GM19324 (cell line): ENCODE data around the gene NHEJ1.

ENCODE experiments used
- ATAC-seq: cut with Tn5 transposase; IDR thresholded peaks from one replicate; pipeline ENCODE4 v1.9.1; 2021; ENCODE audit warnings: mild to moderate bottlenecking, moderate library complexity; ENCODE audit not compliant: unreplicated experiment, low FRiP score

NHEJ1 gene

DNA sequence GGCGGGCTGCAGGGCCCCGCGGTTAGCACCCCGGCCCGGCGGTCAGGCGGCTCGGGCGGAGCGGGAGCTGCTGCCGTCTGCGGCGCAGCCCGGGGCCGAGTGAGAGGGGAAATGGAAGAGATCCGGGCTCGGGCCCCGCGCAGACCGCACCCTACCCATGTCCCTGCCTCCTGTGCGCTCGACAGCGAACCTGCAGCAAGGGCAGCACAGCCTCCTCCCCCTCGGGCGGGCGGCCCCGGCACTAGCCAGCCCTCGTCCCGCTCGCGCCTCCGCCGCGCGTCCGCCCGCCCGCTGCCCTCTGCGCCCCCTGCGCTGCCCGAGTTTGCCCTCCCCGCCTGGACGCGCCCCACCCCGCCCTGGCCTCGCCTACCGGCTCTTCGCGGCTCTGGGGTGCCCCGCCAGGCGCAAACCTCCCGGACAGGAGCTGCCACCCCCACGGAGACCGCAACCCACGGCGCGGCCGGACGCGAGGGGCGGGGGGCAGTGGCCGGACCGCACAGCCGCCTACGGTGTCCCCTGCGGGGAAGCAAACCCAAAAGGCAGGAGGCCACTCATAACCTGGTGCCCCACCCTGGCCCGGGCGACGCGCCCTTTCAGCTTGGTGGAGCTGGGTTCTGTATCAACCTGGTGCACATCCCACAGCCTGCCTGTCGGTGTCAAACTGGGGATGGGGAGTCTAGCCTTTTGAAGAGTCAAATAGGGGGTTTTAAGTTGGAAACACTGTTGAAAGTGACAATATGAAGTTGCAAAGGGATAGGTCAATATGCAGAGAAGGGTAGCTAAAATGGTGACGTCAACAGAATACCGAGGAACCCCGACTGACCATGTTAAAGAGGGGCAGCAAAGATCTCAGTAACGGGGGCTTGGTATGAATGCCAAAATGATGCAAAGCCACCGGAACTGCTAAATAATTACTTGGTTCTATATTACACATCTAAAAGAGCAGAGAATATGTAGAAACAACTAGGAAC, 99.5 kb downstream of the NHEJ1 start, which contains the start of gene IHH:
Gene IHH, minus strand, starts transcription at position 101 of the 971 bp plus-strand sequence. CDS start 454 bp downstream, outside the sequence.
- no peak for ATAC-seq

DNA sequence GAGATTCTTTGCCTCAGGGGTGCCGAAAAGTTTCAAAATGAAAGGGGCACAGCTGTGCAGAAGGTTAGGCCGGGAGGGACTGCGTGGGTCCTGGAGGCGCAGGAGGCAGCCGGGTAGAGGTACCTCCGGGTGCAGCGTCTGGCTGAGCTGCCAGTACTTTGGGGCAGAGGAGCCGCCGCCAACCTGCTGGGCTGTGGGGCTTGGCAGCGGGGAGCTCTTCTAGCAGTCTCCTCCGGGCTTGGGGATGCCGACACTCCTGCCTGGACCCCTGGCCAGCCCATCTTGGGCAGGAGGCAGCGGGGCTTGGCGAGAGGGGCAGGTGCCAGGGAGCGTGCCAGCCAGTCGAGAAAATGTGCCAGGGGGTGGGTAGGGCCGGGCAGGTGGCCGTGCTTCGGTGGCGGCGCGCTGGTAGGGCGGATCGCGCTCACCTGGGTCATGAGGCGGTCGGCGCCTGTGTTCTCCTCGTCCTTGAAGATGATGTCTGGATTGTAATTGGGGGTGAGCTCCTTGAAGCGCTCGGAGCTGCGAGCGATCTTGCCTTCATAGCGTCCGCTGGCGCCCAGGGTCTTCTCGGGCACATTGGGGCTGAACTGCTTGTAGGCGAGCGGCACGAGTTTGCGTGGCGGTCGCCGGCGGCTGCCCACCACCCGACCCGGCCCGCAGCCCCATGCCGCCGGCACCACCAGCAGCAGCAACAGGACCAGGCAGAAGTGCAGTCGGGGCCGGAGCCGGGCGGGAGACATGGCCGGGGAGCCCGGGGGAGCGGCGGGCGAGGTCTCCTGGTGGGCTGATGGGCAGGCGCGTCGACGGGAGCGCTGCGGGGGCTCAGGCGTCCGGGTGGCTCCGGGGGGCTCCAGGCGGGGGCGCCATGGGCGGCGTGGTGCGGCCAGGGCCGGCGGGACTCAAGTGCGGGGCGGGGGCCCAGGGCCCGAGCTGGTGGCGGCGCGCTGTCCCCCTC, 100.6 kb downstream of the NHEJ1 start:
- ATAC-seq, result no peak

DNA sequence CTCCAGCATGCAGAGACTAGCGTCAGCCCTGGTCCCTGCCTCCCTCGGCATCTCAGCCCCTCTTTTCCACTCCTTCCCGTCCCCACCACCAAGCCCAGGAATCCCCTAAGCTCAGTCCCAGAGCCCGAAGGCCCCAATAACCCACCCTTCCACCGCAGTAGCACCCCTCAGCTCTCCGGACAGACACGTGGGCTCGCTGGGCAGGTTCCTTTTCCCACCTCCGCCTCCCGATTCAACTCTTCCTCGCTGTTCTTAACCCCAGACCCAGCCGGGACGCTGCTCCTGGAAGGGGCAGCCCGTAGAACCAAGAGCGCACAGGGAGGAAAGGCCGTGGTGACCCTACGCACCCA, 101.3 kb downstream of the NHEJ1 start:
- ATAC-seq, result no peak

DNA sequence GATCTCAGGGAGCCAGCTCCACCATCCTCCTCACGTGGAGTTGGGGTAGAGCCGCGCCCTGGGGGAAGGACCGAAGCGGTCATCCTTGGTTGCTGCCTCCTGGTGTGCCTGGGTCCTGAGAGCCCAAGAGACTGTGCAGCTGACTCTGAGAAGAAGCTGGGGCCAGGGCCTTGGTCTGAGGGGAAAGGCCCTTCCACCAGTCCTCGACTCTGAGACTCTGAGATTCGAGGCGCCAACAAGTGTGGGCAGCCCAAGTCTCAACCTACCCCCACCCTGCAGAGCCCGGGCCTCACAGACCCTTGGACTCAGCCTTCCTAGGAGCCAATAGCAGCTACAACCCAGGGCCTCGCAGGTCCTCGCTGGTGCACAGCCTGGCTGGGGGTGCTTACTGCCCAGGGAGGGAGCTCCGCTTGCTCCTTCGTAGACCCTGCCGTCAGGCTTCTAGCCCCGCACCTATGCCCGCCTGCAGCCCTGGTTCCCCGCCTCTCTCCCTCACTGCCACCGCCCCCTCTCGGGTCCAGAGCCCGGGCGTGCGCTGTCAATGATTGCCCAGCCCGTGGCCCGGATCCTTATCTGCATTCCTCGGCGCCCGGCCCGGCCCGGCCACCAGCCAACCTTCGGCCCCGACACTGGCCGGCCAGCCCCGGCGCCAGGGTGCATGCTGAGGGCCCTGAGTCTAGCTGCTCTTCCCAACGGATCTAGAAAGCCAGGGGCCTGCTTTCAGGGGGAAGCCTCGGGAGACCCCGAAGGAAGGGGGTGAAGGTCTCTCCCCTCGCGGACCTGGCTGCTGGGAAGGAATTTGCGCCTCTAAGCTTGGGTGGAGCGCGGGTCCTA, 101.9 kb downstream of the NHEJ1 start:
- ATAC-seq, result no peak

DNA sequence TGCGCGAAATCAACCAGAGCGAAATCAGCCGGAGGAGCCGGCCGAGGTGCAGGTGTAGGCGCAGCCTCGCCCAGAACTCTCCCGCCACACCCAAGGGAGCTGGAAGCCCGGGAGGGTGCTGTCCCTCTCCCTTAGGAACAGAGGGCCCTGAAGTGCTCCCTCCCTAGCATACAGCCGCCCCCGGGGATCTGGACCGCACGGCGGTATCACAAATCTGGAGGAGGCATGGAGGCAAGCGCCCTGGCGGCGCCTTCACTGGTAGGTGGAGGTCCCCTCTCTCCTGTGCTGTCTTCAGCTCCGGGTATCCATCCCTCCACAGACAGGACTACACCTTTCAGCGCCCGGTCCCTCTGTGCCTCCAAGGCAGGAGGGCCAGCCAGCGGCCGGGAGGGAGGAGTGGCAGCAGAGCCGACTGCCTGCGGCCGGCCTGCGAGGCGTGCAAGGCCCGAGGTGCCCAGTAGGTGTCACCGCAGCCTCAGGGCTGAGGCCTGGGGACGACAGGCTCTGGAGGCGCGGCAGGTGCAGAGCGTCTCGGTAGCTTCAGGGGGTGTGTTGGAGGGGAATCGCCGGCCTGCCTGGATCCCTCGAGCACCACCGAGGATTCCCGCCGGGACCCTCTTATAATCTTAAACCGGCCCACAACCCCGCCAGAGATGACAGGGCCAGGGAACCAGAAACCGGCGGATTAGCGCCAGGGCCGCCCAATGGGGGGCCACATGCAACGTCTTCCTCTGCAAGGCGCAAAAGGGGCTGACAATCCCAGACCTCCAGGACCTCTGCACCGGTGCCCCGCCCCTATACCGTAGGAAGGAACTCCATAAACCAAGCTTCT, 102.7 kb downstream of the NHEJ1 start:
- no peak for ATAC-seq

DNA sequence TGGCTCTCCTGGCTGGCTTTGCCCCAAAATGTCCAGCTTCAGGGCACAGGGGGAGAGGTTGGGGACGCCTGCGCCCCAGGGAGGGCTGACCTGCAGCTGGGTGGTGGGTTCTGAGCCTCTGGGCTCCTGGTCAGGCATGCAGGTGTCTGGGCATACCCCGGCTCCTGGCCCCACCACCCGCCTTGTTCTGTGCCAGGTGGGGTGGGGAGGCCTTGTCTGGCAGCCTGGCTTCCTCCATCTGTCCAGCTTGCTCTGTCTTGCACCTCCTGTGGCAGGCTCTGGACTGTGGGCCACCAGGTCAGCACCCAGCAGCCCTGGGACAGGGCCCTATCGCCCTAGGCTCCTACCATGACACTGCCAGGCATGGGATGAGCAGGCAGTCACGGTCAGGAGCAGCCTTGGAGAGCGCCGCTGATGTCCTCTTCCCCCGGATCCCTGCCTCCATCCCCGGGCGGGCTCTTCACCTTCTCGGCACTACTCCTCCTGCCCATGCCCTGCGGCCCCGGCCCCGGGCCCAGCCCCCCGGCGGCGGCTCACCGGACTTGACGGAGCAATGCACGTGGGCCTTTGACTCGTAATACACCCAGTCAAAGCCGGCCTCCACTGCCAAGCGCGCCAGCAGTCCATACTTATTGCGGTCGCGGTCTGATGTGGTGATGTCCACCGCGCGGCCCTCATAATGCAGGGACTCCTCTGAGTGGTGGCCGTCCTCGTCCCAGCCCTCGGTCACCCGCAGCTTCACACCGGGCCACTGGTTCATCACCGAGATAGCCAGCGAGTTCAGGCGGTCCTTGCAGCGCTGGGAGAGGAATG, 103.5 kb downstream of the NHEJ1 start:
- ATAC-seq, result no peak

DNA sequence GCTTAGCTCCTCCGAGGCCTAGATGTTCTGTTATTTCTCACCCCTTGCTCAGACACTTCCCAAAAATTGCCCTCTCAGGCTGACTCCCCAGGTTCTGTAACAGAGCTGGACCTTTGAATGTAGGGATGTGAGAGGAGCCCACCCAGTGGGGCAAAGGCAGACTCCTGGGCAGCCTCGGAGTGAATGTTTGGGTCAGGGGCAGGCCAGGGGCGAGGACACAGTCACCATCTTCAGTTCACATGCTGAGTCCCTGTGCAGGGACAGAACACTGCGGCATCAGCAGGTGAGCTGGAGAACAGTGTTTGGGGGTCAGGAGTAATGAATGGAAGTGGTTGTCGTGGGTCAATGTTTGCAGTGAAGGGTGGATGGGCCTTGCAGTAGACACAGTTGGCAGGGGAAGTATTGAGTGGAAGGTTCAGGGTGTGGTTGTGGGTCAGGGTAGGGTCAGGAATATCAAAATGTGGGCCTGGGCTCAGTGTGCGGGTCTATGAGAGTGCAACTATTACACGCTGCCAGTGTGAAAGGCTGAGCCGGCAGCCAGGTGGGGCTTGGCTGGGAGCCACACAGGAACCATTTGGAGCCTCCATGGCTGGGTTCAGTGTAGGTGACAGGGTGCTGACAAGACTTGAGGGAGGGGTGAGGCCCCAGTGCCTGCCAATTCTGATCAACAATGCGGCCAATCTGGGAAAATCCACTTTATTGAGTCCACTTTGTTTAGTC, 104.3 kb downstream of the NHEJ1 start:
- no peak for ATAC-seq

DNA sequence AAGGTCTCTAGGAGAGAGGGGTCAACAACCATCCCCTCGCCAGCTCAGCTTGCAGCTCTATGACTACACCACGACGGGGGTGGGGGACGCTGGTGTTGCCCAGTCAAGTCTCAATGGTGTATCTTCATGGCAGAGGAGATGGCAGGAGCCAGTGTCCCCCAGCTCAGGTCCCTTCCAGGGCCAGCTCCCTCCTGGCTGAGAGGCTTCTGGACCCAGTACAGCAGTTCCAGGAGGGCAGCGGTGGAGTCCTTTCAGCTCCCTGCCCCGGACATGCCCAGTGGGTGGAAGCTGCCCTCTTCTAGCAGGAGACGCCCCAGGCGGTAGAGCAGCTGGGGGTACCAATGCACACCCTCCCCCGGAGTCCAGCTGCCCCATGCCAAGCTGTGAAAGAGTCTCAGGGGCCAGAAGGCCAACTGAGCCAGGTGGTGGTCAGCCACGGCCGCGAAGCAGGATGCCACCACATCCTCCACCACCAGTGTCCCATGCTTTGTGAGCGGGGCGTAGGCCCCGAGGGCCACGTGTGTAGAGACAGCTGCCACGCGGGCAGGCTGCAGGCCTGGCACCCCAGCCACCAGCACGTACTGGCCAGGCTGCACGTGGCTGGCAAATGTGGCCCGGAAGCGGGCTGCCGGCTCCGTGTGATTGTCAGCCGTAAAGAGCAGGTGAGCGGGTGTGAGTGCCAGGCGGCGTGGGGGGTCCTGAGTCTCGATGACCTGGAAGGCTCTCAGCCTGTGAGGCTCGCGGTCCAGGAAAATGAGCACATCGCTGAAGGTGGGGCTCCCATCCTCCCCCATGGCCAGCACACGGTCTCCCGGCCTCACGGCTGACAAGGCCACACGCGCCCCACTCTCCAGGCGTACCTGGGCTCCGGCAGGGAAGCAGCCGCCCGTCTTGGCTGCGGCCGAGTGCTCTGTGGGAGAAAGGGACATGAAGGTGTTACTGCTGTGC, 105.4 kb downstream of the NHEJ1 start:
- no peak for ATAC-seq

DNA sequence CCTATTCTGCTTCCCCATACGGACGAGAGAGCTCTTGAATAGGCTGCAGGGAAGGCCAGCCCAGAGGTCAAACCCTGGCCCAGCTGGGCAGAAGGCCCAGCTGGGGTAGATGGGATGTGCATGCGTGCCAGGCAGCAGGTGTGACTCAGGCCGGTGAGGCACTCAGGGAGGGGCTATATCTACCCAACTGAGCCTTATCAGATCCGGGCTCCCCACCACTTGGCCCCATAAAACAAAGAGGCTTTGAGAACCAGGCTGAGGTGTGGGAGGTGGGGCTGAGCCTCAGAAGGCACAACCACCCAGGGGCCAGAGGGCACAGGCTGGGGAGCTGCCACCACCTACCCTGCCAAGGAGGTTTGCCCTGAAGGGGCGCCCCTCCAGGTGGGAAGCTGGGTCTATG, 111.3 kb downstream of the NHEJ1 start:
- no peak for ATAC-seq

DNA sequence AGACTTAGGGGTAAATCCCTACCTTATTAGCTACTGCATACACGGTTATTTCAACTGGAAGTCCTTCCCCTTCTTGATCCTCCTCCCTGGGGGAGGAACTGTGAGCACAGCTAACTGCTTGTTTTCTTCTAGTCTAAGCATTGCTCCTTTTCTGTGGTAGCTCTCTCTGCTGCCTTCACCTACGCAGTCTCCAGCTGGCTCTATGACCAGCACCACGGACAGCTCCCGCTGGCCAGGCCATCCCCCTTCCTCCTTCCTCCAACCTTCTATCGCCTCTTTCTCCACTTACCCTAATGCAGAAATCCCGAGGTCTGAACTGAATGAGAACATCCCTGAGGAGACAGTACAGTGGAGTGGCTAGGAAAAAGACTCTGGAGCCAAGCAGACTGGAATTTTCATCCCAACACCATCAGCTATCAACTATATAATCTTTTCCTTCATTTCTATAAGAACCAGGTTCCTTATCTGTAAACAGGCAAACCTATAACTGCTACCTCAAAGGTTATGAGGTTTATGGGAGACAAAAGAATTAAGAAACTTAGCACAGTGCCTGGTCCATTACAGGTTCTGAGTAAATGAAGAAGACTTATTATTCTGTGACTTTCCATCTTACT, 114.6 kb downstream of the NHEJ1 start:
- no peak for ATAC-seq

DNA sequence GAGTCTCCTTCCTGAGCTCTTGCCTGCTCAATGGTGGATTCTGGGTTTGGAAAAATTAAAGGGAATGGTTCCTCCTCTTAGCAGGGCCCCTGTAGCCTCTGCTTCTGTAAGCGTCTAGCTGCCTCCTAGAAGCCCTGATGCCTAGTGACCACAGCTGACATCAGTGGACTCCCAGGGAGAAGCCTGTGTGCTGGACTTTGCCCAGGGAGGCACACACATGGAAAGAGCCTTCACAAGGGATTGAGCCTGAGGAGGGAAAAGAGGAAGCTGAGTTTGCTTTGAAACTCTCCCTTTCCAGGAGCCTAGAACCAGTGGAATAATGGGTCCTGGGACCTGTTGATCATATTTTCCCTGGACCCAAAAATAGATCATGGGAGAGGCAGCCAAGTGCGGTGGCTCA, 117.9 kb downstream of the NHEJ1 start:
- ATAC-seq, result no peak

DNA sequence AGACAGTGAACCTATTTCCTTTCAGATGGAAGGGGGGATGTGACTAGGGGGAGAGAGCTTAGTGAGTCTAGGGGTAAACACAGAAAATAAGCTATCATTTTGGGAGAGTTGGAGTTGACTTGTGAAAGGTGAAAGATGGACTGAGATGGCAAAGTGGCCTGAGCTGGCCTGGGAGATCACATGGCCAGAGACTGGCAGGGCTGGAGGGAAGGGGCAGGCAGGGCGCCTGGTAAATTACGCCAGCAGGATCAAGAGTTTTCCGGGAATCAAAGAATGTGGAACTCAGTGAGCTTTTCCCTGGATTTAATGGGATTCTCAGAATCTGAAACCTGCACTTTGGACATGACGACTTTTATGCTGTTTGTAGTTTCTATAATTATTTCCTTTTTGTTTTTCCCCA, 118.5 kb downstream of the NHEJ1 start:
- no peak for ATAC-seq

DNA sequence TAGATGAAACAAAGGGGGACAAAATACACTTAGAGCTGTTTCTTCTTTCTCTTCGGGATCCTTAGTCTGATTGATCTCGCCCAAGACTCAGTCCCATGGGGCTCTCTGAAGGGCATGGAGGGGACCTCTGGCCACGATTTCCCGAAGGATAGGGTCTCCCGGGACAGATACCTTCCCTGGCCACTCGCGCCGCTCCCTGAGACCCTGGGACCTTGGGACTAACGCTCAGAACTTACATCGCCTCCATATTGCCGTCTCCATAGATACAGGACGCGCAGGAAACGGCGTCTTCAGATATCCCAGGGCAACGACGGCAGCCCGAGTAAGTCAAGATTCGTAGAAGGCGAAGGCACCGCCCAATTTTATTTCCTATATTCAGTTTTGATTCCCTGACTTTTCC, 119.4 kb downstream of the NHEJ1 start, which contains the start of gene CFAP65:
Gene CFAP65, minus strand, starts transcription at position 265 of the 400 bp plus-strand sequence. CDS start 2,468 bp downstream, outside the sequence.
- no peak for ATAC-seq

DNA sequence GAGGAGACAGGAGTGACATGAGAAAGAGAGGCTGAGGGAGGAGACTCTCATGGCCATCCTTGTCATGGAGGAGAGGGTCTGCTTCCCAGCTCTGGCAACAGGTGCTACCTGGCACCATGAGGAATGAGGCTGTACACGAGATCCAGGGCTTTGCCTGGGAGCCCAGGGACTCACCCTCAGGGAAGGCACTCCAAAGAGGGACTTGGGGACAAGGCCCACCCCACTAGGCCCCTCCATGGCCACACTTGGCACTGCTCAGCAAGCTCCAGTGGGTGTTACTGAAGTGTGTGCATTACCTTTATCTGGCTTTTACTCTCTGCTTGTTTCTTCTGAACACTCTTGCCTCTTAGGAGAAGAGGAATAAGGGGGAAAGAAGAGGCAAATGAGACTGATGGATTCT, 122.0 kb downstream of the NHEJ1 start:
- no peak for ATAC-seq

DNA sequence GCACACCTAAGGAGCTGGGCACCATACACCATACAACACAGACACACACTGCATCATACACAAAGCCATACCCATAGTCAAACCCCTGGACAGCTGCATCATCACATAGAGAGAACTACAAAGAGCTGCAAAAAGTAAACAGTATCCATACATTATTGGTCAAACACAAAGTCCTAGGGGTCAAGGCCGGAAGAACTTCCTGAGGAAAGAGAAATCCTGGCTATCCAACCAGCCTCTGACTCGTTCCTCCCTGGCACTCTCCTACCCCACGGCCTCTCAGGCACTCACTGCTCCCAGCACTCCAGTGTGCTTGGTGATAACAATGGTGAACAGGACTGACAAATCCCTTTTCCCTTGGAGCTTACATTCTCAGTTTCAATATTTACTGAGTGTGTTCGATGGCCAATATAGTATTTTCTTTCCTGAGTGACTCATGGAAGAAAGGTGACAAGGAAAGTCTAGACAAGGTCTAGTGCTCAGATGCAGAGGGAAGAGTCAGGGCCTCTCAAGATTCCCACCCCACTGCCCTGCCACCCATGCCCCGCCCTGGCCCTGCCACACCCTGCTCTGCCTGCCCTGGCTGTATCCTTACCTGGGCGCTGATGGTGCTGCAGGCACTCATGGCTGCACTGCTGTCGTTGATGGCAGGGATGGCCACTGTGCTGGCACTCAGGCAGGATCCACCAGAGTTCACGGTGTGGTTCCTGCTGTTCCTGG, 122.7 kb downstream of the NHEJ1 start:
- no peak for ATAC-seq

DNA sequence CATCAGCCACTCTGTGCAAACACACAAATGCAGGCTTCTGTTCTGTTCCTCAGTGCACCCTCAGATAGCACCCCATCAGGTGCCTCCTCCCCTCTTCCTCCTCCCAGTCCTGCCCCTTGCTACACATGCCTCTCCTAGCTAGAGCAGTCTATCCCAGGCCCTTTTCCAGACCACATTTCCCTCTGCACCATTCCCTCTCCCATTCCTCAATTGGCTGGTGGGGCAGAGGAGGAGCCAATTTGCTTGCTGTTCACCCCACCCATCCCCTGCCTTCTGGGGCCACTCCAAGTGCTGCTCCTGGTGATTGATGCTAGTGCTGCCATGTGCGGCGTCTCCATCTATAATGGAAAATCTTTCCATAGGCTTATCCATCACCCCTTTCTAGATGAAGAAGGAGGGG, 124.7 kb downstream of the NHEJ1 start:
- no peak for ATAC-seq
